Amygdala (tissue), 56 donors: Measurements from ENCODE around the gene PZP.
"Not testable (repeated sequence)": the region's sequence is repeated elsewhere in the genome, so short reads cannot be mapped to it uniquely, and the experiment has no call there.

Experiments
- DNase-seq, 56 donors: peaks; one replicate each; lab custom pipeline; 2025; lab: John Stamatoyannopoulos, UW

PZP gene

GRCh38 chr12:9198012-9198411 lies 10.2 kb downstream of the PZP start:
- no peak for DNase-seq

DNA sequence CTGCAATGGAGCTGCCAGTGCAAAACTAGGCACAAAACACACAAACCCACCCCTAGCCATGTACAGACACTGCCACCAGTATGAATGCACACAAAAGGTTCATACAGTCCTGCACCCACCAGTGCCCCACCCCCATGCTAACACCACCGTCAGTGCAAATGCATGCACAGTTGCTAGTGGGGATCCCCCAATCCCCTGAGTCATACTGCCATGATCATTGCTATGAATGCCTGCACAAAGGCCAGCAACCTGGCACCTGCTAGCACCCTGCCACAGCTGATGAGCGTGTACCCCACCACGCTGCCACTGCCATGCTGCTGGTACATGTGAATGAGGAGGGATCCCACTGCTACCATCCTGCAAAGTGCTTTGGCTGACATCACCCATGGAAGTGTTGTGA lies 23.9 kb downstream of the PZP start:
- no peak for DNase-seq

DNA sequence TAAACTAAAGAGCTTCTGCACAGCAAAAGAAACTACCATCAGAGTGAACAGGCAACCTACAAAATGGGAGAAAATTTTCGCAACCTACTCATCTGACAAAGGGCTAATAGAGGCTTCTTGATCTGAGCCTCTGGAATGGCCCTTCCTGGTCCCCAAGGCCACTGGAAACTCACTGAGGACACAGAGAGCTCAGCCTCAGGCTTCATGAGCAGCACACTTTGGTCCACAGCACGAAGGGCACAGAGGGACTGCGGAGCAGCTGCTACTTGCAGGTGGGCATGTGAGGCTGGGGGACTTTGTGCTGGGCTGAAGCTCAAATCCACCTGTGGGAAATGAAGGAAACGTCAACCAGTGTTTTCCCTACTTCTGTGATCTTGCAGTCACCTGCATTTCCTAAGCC lies 27.4 kb downstream of the PZP start:
- no peak for DNase-seq

- DNase-seq, result no peak
Observed at GRCh38 chr12:9179781-9180180, 28.4 kb downstream of the PZP start.

GRCh38 chr12:9169979-9170634 lies 38.1 kb downstream of the PZP start:
- no peak for DNase-seq

GRCh38 chr12:9167345-9167744 lies 40.9 kb downstream of the PZP start:
- not testable (repeated sequence) for DNase-seq

- DNase-seq, result no peak
Observed at GRCh38 chr12:9163392-9163791, 44.8 kb downstream of the PZP start.

DNA sequence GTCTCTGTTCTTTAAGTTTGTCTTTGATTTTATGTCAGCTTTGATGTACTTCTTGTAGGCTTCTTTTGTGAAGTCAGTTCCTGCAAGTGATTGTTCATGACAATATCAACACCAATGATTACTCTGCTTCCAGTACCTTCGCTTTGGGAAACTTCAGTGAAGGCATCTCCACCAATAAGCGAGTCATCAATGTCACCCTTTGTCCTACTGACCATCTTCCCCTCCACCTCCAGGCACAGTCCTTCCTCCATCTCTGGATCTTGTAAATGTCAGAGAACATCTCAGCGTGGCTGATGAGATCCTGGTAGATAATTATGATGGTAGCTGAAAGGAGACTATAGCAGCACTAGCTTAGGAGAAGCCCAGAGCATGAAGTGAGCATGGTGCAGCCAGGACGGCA lies 52.1 kb downstream of the PZP start:
- DNase-seq, result no peak

GRCh38 chr12:9149372-9149771 lies 58.8 kb downstream of the PZP start:
- no peak for DNase-seq

DNA sequence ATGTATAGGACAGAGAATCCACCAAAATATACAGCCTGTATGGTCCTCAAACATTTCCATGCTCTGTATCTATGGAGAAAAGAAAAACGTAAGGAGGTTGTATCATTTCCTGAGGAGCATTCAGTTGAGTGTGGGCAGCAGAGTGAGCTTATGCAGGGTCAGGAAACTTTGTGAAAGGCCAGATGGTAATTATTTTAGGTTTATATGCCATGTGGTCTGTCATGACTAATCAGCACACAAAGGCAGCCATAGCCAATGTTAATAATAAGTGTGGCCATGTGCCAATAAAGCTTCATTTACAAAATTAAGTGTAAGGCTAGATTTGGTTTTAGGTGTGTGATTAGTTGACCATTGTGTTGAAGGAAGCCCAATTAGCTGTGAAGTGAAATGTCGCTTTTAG lies 59.3 kb downstream of the PZP start:
- DNase-seq, result no peak

GRCh38 chr12:9147461-9147860 lies 60.7 kb downstream of the PZP start:
- no peak for DNase-seq

- DNase-seq, result no peak
Observed at GRCh38 chr12:9144730-9145106, 63.5 kb downstream of the PZP start.

DNA sequence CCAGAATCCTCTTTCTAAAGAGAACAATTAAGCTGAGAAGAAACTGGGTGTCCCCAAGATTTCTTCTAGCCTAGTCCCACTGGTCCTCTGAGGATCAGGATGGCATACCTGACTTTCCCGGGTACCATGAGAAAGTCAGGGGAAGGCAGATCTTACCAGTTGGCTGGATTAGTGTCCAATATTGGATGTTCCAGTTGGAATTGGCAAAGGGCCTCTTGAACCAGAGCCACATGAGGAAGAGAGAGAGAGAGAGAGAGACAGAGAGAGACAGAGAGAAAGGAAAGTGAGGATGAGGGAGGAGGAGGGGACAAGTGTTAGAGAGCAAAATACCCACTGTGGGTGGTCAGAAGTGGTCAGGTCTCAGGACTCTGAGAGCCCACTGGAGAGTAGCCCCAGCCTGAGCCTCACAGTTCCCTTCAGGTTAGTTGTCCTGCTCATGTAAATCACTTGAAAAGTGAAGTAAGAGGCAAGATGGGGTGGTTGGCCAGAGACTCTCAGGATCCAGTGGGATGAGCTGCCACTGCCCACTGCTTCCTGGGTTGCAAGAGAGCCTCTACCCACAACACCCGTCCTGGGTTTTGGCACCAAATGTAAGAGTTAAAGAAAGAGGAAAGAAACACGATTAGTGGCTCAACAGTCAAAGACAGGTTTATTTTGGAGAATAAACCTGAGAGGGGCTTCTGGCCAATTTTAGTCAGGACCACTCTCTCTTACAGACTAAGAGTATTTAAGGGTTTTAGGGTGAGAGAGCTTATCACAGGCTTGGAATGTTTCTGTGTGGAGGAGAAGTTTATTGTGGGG lies 64.1 kb downstream of the PZP start:
- no peak for DNase-seq

DNA sequence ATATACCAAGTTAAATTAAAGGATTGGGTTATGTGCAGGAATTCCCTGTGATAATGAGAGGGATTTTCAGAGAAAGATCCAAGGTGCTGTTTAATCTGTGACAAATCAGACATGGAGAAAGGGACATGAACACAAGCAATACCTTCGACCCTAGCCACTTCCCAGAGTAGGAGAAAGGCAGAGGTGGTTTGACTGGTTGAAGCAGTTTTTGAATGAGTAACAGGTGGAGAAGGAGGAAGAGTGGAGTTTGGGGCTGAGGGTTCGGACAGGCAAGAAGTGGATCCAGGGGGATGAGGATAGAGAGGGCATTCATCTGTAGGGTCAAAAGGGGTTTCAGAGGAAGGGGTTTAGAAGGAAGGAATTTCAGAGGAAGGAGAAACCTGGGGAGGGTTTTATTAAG lies 65.1 kb downstream of the PZP start:
- no peak for DNase-seq

DNA sequence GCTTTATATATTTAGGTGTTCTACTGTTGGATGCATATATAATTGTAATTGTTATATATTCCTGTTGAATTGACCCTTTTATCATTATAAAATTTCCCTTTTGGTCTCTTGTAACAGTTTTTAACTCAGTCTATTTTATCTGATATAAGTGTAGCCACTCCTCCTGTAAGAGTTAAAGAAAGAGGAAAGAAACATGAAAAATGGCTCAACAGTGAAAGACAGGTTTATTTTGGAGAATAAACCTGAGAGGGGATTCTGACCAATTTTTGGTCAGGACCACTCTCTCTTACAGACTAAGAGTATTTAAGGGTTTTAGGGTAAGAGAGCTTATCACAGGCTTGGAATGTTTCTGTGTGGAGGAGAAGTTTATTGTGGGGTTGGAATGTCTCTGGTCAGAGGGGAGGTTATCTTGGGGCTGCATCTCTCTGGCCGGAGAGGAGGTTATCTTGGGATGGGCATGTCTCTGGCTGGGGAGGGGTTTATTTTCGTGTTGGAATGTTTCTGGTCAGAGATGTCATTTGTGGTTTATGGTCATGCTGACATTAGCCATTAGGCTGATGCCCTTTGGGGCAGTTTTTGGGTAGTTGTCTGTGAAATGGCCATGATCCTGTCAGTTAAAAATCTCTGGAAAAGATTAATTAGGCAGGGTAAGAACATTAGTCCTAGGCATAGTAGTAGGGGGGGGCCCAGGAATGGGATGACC lies 68.5 kb downstream of the PZP start:
- DNase-seq, result not testable (repeated sequence)

- no peak for DNase-seq
Observed at GRCh38 chr12:9135903-9136310, 72.3 kb downstream of the PZP start.

DNA sequence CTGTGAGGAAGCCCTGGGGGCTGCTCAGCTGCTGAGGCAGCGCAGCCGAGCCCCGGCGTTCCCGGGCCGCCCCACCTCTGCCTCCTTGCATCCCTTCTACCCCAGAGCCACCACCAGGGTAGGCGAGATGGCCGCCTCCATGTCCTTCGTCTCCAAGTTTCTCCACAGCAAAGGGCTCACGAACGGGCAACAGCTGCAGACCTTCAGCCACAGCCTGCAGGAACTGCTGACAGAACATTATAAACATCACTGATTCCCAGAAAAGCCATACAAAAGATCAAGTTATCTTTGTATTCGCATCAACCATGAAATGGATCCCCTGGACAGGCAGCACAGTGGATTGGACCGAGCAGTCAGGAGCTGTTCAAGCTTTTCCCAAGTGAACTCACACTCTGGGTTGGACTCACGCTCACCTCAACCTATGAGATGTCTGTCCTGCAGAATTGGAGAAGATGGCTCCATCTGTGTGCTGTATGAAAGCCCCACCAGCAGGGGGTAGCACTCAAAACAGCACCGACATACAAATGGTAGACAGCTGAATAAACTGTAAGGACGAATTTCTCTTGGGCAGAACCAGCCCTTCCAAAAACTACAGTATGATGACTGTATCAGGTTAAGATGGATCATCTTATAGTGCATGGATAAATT lies 73.1 kb downstream of the PZP start:
- no peak for DNase-seq

DNA sequence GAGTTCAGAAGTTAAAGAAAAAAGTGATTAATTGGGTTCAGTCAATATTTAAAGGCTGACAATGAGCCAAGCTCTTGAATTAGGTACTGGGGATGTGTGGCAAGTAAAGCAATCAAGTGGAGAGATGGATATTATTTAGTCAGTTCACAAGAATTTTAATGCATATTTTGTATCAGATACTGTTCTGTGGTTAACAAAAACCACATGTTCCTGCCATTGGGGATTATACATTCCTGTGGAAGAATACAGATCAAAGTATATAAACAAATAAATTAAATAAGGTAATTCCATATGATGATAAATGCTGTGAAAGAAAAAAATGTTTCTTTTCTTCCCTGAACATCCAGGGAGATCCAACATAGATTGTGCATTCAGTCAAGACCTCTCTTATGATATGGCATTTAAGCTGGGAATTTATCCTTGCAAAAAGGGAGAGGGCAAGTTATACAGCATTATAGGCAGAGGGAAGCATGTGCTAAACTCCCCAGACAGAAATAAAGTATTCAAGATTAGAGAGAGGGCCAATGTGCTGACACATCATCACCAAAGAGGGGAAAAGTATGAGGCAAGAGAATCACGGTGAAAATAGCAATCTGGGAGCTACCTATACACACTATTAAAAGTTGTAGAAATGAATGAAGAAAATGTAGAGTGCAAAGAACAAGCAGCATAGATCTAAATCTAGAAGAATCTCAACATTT lies 74.8 kb downstream of the PZP start:
- no peak for DNase-seq

DNA sequence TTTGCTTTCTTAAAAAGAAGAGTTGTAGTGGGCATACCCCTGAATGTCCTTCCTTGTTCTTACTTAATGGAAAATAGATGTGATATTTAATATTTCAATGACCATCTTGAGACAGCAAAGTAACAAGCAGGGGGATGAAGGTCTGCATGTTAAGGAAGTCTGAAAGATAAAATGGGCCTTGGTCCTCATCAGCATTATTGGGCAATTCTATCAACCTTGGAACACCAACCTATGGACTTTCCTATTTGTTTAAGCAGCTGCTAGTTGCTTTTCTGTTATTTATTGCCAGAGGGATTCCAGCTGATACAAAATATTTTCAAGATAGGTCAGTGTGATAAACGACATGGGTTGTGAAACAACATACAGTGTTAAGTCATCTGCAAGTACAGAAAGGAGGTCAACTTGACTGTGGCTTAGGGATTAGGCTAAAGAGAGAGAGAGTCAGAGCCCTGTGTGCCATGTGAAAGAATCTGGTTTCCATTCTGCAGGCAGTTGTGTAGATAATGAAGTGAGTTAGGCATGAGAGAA lies 76.1 kb downstream of the PZP start:
- no peak for DNase-seq

- DNase-seq, result no peak
Observed at GRCh38 chr12:9130244-9130643, 78.0 kb downstream of the PZP start.
